ENCODE data around the gene SPDYA.

DNA sequence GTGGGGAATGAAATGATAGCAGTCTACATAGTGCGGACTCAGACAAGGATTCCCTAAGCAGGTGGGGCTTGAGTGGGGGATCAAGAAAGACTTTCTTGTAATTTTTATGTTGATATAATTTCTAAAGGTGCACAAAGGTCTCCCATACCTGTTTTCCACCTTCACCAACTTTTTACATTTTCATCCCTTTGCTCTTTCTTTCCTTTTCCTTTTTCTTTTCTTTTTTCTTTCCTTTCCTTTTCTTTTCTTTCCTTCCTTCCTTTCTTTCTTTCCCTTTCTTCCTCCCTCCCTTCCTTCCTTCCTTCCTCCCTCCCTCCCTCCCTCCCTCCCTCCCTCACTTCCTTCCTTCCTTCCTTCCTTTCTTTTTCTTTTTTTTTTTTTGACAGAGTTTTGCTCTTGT lies 69.6 kb downstream of the SPDYA start:
- TF ChIP-seq ZSCAN5A (tag by site-specific recombination; IDR thresholded peaks at IDR 0.05) = no peak
- TF ChIP-seq, protein P1, sequence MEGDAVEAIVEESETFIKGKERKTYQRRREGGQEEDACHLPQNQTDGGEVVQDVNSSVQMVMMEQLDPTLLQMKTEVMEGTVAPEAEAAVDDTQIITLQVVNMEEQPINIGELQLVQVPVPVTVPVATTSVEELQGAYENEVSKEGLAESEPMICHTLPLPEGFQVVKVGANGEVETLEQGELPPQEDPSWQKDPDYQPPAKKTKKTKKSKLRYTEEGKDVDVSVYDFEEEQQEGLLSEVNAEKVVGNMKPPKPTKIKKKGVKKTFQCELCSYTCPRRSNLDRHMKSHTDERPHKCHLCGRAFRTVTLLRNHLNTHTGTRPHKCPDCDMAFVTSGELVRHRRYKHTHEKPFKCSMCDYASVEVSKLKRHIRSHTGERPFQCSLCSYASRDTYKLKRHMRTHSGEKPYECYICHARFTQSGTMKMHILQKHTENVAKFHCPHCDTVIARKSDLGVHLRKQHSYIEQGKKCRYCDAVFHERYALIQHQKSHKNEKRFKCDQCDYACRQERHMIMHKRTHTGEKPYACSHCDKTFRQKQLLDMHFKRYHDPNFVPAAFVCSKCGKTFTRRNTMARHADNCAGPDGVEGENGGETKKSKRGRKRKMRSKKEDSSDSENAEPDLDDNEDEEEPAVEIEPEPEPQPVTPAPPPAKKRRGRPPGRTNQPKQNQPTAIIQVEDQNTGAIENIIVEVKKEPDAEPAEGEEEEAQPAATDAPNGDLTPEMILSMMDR (tag by site-specific recombination; IDR thresholded peaks at IDR 0.05) = no peak
- no peak for TF ChIP-seq GLIS2 (tag by site-specific recombination; IDR thresholded peaks at IDR 0.05)
- TF ChIP-seq ZNF324 (tag by site-specific recombination; IDR thresholded peaks at IDR 0.05) = no peak
- no peak for TF ChIP-seq ZNF274 (IDR thresholded peaks at IDR 0.05; ENCODE audit: low read length)
- no peak for TF ChIP-seq ZNF274 (tag by site-specific recombination; IDR thresholded peaks at IDR 0.05; ENCODE audit: borderline replicate concordance)
- TF ChIP-seq ZNF239 (tag by site-specific recombination; IDR thresholded peaks at IDR 0.05) = no peak
- TF ChIP-seq ZBTB7A (tag by site-specific recombination; IDR thresholded peaks at IDR 0.05; ENCODE audit: low read depth) = no peak
- no peak for TF ChIP-seq TCF7L2 (IDR thresholded peaks at IDR 0.05; ENCODE audit: borderline replicate concordance, low read depth, low read length)
- TF ChIP-seq SETDB1 (IDR thresholded peaks at IDR 0.05; ENCODE audit: insufficient read length, low read length) = no peak
- no peak for TF ChIP-seq GLI2 (tag by site-specific recombination; IDR thresholded peaks at IDR 0.05; ENCODE audit: borderline replicate concordance, low read depth)
- TF ChIP-seq ZNF223 (tag by site-specific recombination; IDR thresholded peaks at IDR 0.05) = no peak
- no peak for TF ChIP-seq ZNF501 (tag by site-specific recombination; IDR thresholded peaks at IDR 0.05)
- no peak for TF ChIP-seq ZNF184 (tag by site-specific recombination; IDR thresholded peaks at IDR 0.05)
- TF ChIP-seq ZNF37A (tag by site-specific recombination; IDR thresholded peaks at IDR 0.05) = no peak

All from HEK293 (cell line).